NCI-H1092 (cell line): ENCODE data around the gene UCK1.
"Not testable (repeated sequence)": the region's sequence is repeated elsewhere in the genome, so short reads cannot be mapped to it uniquely, and the experiment has no call there.

Experiments
- DNase-seq: peaks from one replicate; lab custom pipeline; 2025; lab: John Stamatoyannopoulos, UW

UCK1 gene

DNA sequence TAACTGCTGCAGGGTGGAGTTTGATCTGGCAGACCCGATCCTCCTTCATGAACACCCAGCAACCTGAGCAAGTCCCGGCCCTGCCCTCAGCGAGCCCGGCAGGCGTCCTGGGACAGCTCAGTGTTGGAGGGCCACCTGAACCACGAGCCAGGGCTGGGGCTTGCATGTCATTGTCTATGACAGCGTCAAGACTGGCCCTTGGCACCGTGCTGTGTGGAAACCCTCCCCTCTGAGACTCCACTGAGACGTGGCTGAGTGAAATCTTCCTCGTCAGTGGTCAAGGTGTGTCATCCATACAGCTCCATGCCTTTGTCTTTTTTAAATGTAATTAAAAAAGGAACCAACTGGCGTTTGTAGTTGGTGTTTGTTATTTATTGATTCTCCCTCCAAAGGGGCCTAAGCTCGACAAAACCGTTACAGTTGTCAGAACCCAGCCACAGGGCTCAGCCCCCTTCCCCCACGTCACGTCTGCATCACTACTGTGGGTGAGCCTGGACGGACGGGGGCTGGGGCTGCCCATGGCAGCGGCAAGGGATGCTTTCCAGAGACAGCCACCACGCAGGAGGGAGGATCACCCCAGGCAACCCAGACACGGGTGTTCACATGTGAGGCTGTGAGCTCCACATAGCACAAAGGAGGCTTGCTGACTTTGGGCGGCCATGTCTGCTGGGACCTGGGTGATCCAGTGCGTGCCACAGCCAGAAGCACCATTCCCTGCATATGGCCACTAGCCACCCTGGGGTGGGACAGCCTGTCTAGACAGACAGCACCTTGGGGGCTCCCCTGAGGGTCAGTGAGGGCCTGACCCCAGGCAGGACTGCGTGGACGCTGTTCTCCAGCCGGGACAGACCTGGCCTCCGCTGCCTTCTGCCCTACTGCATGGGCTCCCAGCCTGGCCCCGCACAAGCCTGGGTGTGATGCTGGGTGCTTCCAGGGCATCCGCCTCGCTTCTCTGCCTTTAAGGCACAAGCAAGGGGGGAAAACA, 7.3 kb downstream of the UCK1 start:
- DNase-seq = no peak

DNA sequence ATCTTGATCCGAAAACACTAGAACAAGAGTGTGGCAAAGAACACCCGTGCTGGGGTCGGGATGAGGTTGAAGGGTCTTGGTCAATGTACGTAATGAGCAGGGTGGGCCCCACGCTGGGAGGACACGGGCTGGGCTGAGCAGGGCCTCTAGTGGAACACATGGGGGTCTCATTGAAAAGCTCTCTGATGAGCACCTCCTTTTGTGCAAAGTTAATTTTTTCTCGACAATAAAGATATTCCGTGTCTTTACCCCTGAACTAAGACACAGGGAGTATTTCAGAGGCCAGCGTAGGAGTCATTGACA, 8.0 kb downstream of the UCK1 start:
- DNase-seq = no peak

DNA sequence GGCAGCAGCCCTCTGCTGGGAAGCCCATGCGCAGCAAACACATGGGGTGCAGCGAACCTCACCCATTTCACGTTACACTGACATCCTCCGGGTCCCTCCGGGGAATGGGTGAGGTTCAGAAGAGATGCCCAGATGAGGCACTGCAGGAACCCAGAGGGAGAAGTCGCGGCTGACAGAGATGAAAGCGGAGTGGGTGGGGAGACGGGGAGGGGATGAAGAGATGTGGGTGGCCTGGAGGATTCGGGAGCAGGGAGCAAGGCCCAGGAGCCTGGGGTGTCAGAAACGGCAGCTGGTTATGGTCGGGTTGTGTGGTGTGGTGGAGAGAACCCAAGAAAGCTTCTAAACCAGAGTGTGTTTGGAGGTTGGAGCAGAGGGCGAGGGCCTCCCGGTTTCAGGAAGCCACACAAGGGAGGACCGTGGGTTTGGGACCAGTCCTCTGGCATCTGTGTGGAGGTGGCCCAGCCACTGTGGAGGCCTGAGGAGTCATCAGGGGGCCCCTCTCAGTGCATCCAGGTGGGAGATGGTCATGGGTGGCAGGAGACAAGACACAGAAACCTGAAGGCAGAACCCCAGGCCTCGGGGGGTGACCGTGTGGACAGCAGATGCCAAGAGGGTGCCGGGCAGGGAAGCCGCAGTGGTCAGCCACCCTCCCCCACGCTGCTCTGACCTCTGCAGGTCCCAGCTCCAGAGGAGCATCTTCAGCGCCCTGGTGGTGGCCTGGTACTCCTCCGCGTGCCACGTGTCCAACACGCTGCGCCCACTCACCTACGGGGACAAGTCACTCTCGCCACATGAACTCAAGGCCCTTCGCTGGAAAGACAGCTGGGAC, 8.6 kb downstream of the UCK1 start:
- no peak for DNase-seq

DNA sequence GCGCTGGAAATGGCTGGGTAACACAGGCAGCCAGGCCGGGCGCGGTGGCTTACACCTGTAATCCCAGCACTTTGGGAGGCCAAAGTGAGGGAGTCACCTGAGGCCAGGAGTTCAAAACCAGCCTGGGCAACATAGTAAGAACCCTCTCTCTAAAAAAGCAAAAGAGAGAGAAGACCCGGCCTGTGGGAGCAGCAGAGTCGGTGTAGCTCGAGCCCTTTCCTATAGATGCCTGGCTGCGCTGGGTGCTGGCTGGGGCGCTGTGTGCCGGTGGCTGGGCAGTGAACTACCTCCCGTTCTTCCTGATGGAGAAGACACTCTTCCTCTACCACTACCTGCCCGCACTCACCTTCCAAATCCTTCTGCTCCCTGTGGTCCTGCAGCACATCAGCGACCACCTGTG, 9.2 kb downstream of the UCK1 start:
- no peak for DNase-seq

GRCh38 chr9:131521203-131521602, 9.9 kb downstream of the UCK1 start:
- no peak for DNase-seq

- DNase-seq = no peak
Measured at GRCh38 chr9:131520503-131520902, 10.6 kb downstream of the UCK1 start.

DNA sequence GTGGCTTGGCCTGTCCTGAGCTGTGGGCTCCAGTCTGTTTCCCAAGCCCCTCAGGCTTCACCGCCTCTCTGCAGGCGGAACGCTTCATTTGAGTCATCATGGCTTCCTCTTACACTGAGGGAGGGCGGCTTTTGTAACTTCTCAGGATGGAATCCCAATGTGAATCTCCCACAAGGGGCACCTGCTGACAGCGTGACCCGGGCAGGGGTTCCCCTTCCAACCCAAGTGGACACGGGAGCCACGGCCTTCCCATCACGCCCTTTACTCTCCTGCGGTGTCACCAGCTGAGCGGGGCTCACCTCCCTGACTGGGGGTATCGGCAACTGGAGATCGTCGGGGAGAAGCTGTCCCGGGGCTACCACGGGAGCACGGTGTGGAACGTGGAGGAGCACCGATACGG, 12.5 kb downstream of the UCK1 start:
- DNase-seq = no peak

- DNase-seq = no peak
Measured at GRCh38 chr9:131517761-131518190, 13.3 kb downstream of the UCK1 start.

DNA sequence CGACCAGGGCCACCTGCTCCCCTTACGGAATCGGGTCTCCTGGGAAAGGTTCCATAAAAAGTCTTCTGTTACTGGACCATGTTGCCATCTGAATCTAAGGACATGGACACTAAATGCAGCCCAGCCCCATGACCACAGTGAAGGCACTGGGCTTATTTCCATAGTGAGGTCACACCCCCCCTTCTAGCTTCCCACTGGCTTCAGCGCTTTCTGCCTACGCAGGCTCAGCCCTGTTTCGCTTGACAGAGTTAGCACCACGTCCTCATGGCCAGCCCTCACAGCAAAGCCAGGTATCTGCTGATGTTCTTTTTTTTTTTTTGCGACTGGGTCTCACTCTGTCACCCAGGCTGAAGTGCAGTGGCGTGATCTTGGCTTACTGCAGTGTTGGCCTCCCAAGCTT, 14.1 kb downstream of the UCK1 start:
- no peak for DNase-seq

- DNase-seq = no peak
Measured at GRCh38 chr9:131516100-131516499, 15.0 kb downstream of the UCK1 start.

- not testable (repeated sequence) for DNase-seq
Measured at GRCh38 chr9:131515559-131516031, 15.5 kb downstream of the UCK1 start.

- no peak for DNase-seq
Measured at GRCh38 chr9:131513177-131513576, 17.9 kb downstream of the UCK1 start.

DNA sequence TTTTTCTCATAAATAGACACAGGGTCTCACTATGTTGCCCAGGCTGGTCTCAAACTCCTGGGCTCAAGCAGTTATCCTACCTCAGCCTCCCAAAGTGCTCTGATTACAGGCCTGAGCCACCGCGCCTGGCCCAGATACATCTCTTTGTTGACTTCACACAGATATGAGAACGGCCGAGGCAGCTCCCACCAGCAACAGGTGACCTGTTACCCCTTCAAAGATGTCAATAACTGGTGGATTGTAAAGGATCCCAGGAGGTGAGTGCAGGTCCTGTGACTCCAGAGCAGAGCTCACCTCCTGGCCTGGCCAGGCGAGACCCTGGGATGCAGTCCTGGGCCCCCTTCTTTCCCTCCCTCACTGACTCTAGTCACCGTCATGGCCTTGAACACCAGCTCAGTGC, 19.2 kb downstream of the UCK1 start:
- DNase-seq = no peak

DNA sequence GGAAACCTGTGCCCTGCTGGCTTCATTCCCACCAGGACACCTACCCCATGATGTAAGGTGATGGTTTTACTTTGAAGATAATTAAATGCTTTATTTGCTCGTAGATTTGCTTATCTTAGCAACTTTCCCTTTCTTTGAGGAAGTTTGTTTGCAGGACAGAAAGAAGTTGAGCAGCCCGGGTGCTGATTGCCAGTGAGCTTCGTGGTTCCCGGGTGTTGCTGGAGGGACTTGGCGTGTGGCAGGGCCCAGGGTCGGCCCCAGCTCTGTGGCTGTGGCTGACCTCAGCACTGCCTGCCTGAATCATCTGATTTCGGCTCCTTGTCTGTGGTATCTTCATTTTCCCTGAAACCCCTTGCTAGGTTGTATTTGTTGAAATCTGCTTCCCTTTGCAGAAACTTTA, 19.6 kb downstream of the UCK1 start:
- DNase-seq = no peak

DNA sequence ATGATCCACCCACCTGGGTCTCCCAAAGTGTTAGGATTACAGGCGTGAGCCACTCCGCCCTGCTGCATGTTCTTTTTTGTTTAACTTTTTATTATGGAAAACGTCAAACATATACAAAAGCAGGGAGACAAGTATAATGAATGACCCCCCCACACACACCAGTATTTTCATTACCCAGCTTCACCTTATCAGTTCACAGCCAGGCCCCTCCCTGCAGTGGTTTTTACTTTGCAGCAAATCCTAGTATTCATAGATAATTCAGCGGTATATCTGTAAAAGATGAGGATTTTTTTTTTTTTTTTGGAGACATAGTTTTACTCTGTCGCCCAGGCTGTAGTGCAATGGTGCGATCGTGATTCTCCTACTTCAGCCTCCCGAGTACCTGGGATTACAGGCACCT, 26.1 kb downstream of the UCK1 start:
- no peak for DNase-seq

DNA sequence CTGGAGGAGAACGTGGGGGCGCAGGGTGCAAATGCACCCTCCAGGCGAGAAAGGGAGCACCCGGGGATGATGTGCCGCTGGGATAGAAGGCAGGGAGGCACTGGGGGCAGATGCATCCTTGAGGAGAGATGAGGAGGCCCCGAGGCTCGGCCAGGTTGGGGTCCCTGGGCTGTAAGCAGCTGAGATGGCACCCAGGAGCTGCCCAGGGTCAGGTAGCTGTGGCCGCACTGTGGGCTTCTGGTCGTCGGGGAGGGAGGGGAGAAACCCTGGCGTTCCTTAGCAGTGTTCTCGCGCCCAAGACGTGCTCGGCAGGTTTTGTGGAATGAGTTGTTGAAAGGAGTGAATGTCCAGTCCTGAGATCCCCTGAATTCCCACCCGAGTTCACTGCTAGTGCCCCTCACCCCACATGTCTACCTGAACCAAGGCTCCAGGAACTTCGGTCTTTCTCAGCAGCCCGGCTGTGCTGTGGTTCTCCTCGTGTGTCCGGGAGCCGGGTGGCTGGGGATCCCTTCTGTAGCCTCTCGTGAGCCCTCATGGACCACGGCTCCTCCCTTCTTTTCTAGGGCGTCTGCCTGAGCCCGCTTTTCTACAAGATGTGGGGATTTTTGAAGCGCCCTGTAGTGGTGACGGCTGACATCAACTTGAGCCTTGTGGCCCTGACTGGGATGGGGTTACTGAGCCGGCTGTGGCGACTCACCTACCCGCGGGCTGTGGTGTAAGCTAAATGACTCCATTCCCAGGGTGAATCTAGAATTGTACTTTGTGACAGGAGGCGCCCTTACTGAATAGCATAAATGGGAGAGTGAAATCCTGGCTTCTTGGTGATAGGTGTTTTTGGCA, 27.2 kb downstream of the UCK1 start:
- DNase-seq = no peak

GRCh38 chr9:131502781-131503625, 28.1 kb downstream of the UCK1 start, which contains the start of gene POMT1:
POMT1 (plus strand) TSS chr9:131502918; CDS start chr9:131504219, 1,301 bp downstream.
- peak; percentile 89 for DNase-seq

GRCh38 chr9:131500939-131501541, 30.0 kb downstream of the UCK1 start:
- no peak for DNase-seq

- no peak for DNase-seq
Measured at GRCh38 chr9:131500377-131500776, 30.7 kb downstream of the UCK1 start.

GRCh38 chr9:131499254-131499767, 31.8 kb downstream of the UCK1 start:
- no peak for DNase-seq
